Uterus (tissue), 2 donors: ENCODE measurements around the gene CCDC170.

ENCODE experiments used
- POLR2A ChIP-seq, 2 donors: fragments of 450-650 bp; IDR thresholded peaks; one replicate each; pipeline ENCODE4 v1.6.1; 2016; ENCODE audit warnings: antibody characterized with exemption in 2 of 2, mild to moderate bottlenecking in 1 of 2, moderate library complexity in 1 of 2
- TF ChIP-seq, protein P1 (sequence below), 4 experiments: fragments of 200-600 bp in 2 of 4; fragments of 450-650 bp in 2 of 4; sonication (generic) in 2 of 4; IDR thresholded peaks; one replicate each; pipeline ENCODE4 v1.5.1; 2016 to 2019; ENCODE audit warnings: antibody characterized with exemption in 4 of 4, mild to moderate bottlenecking in 2 of 4, moderate library complexity in 1 of 4

- TF ChIP-seq, protein P1, sequence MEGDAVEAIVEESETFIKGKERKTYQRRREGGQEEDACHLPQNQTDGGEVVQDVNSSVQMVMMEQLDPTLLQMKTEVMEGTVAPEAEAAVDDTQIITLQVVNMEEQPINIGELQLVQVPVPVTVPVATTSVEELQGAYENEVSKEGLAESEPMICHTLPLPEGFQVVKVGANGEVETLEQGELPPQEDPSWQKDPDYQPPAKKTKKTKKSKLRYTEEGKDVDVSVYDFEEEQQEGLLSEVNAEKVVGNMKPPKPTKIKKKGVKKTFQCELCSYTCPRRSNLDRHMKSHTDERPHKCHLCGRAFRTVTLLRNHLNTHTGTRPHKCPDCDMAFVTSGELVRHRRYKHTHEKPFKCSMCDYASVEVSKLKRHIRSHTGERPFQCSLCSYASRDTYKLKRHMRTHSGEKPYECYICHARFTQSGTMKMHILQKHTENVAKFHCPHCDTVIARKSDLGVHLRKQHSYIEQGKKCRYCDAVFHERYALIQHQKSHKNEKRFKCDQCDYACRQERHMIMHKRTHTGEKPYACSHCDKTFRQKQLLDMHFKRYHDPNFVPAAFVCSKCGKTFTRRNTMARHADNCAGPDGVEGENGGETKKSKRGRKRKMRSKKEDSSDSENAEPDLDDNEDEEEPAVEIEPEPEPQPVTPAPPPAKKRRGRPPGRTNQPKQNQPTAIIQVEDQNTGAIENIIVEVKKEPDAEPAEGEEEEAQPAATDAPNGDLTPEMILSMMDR (IDR thresholded peaks at IDR 0.05), result no peak
- no peak for TF ChIP-seq POLR2A (IDR thresholded peaks at IDR 0.05)
Observed at GRCh38 chr6:151589667-151590066, 95.8 kb downstream of the CCDC170 start.
